Right forelimb (tissue), 1 donor: ENCODE measurements around the gene OGN.
"Not testable (repeated sequence)": the region's sequence is repeated elsewhere in the genome, so short reads cannot be mapped to it uniquely, and the experiment has no call there.

Source experiments
- DNase-seq: peaks from one replicate; pipeline ENCODE4 v3.0.0-alpha.2; 2018

OGN gene, protein sequence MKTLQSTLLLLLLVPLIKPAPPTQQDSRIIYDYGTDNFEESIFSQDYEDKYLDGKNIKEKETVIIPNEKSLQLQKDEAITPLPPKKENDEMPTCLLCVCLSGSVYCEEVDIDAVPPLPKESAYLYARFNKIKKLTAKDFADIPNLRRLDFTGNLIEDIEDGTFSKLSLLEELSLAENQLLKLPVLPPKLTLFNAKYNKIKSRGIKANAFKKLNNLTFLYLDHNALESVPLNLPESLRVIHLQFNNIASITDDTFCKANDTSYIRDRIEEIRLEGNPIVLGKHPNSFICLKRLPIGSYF

GRCh38 chr9:92404042-92404836 is at the start of gene OGN:
Gene OGN, minus strand, starts transcription at chr9:92404578. Its CDS starts 1,171 bp downstream, at chr9:92403407.
- no peak for DNase-seq

GRCh38 chr9:92446536-92446935 is 42.2 kb upstream of the OGN start:
- no peak for DNase-seq

- DNase-seq, result no peak
Measured at GRCh38 chr9:92444841-92445240, 40.5 kb upstream of the OGN start.

GRCh38 chr9:92440751-92441046 is 36.3 kb upstream of the OGN start:
- DNase-seq, result no peak

GRCh38 chr9:92439921-92440750 is 35.8 kb upstream of the OGN start:
- DNase-seq, result no peak

GRCh38 chr9:92438900-92439526 is 34.6 kb upstream of the OGN start:
- DNase-seq, result no peak

DNA sequence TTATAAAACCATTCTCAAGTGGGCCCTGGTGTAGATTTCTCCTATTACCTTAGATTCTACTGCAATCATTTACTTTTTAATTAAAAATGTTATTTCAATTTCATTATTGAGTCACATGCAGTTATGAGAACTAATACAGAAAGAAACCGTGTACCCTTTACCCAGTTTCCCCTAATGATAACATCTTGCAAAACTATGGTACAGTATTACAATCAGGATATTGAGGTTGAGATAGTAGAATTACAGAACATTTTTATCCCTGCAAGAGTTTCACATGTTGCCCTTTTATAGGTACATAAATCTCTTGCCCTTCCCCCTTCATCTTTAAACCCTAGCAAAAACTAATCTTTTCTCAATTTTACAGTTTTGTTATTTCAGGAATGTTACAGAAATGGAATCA is 30.9 kb upstream of the OGN start:
- DNase-seq, result no peak

GRCh38 chr9:92432972-92433548 is 28.7 kb upstream of the OGN start:
- DNase-seq, result no peak

DNA sequence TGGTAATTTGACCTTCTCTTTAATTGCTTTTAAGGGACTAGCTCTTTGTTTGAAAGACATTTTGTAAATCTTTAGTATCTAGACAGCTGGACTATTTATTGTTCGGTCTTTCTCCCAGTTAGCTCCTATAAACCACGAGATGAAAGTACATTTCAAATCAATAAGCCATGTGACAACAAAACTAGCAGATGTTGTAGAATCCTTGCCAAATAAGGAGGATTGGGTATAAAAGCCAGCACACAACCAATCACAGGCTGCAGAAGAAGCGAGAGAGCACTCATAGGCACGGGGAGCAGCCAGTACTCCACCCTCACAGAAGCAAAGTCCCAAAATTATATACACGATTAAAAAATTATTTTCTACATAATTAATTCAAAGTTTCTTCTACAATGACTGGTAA is 28.0 kb upstream of the OGN start:
- no peak for DNase-seq

- no peak for DNase-seq
Measured at GRCh38 chr9:92429836-92430235, 25.5 kb upstream of the OGN start.

DNA sequence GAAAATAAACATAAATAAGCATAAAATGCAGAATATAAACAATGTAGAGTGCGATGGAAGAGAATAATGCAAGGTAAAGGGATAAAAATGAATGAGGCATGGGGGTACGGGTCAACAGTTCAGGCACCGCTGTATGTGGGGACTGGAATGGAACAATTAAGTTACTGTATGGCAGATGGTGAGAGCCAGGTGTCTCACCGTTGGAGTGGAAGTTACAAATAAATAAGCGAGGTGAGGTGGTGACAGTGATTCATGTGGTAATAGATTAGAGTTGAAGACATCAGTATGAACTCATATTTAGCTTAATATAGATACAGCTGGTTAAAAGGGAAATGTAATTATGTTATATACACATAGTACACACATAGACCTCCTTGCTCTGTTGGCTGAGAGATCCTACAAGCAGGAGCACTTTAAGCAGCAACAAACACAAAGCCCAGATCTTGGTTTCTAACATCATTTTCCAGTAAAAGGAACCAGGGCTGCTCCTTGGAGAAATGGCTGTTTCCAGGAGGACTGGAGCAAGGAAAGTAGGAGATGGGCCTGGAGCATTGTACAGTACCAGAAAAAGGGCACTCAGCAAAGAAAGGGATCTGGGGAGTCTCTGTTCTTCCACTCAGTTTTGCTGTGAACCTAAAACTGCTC is 22.2 kb upstream of the OGN start:
- no peak for DNase-seq

GRCh38 chr9:92425474-92425873 is 21.1 kb upstream of the OGN start:
- DNase-seq, result no peak

- no peak for DNase-seq
Measured at GRCh38 chr9:92424340-92424739, 20.0 kb upstream of the OGN start, which contains the start of gene OMD. Gene OMD, minus strand, starts transcription at chr9:92424471. Its CDS starts 6,913 bp downstream, at chr9:92417558.

DNA sequence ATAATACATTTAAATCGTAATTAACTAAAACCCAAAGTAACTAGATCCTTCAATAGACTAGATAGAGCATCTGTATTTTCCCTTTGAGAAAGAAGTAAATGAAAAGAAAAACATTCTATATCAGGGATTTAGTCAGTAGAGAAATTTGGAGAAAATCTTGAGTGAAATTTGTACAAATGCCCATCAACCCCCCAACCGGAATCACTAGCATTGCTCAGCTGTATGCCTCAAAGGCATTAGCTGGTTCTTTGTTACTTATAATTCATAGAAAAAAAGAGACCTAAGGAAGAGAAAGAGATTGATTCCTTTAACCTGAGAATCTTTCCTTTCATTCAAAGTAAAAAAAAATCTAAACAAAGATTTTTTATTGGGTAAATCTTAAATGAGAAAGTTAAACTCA is 19.2 kb upstream of the OGN start:
- no peak for DNase-seq

GRCh38 chr9:92422611-92423338 is 18.4 kb upstream of the OGN start:
- DNase-seq, result no peak

DNA sequence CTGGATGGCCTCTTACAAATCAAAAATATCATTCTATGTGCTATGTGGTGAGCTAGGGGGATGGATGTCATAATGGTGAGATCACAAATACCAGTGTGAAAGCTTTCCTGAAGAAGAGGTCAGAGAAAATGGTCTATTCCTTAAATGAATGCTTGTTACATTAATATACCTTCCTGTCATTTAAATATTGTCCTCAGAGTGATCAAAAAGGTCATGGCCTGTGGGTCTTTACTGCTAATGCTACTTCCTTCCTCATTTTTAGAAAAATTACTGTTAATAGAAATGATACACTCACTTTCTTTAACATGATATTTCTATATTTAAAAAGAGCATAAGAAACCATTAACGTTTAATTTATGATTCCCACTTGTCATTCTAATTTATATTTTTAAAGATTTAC is 10.2 kb upstream of the OGN start:
- no peak for DNase-seq

- not testable (repeated sequence) for DNase-seq
Measured at GRCh38 chr9:92411157-92411556, 6.8 kb upstream of the OGN start.

- DNase-seq, result no peak
Measured at GRCh38 chr9:92408747-92409478, 4.5 kb upstream of the OGN start.

DNA sequence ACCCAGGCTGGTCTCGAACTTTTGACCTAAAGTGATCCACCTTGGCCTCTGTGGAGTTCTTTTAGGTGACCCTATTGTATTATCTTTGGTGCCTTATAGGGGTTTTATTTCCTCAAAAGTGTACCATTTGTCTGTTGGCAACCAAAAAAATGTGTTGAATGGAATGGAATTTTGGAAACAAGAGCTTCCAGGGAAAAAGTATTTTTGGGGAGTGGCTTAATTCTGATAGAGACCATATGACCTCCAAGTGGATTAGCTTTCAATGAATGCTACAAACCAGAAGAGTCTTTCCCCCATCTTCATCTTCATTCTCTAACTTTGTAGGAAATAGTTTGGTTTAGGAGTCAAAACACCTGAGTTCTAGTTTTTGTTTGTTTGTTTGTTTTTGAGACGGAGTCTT is 3.4 kb upstream of the OGN start:
- DNase-seq, result no peak

GRCh38 chr9:92406477-92406876 is 2.1 kb upstream of the OGN start:
- DNase-seq, result no peak

DNA sequence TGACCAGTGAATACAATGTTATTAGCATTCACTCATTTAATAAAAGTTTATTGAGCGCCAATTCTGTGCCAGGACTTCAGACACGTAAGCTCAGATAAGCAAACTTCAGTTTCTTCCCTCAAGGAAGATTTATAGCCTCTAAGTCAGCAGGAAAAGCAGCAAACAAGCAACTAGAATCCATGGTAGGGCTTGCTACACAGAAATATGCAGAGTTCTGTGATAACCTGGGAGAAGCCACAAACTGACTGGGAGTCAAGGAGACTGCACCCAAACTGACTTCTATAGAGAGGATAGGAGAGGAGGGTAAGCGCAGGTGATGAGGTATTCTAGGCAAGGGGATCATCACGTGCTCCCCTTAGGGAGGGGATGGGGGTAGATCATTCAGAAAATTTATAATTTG is 1.4 kb upstream of the OGN start:
- no peak for DNase-seq
